ENCODE measurements around the gene BICD1.

The BICD1 gene

DNA sequence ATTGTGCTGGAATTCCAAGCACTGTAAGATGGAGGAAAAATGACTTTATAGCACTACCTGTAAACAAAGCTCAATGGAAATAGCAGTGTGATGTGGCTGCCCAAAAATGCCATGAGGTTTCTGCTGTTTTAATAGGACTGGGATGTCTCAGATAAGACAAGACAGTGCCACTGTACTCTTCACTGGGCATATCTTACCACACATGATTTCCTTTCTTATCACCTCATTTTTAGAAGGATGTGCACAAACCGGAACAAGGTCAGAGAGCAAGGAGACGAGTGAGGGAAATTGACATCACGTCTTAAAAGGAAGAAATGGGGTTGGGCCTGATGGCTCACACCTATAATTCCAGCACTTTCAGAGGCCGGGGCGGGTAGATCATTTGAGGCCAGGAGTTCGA lies 254.3 kb downstream of the BICD1 start:
- no peak for DNase-seq

DNA sequence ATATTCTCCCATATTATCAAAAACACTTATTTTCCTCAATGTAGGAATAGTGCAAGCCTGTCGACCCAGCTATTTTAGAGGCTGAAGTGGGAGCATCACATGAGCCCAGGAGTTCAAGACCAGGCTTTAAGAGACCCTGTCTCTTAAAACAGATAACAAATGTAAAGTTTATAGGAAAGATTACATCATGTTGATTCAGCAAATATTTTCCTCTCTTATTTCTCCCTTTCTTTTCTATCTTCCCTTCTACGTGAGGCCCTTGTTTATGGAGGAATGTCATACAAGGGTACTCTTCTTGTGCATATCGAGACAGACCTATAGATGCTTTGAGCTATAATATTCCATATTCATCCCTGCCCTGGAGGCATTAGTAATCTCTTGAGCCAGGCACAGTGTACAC lies 256.2 kb downstream of the BICD1 start:
- DNase-seq, result no peak

- DNase-seq, result no peak
These were observed 258.9 kb downstream of the BICD1 start for GRCh38 chr12:32365473-32366064.

GRCh38 chr12:32366714-32367113 lies 260.1 kb downstream of the BICD1 start:
- no peak for DNase-seq

GRCh38 chr12:32367381-32367780 lies 260.7 kb downstream of the BICD1 start:
- no peak for DNase-seq

DNA sequence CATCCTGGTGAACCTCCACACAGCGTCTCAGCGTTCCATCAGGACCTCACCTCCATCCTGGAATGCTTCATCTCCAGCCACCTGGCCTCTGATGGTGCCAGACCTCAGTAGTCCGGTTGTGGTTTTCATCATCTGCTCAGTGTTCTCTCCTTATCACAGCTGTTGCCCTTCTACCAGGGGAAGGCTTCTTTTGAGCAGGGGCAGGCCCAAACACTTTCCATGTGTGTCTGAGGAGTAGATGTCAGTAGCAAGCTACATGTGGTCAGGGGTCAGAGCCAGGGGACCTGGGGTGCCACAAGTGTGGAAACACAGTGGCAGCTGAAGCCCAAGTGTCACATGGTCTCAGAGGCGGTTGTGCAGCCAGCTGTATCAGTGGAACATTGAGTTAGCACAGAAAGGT lies 262.6 kb downstream of the BICD1 start:
- DNase-seq, result no peak

DNA sequence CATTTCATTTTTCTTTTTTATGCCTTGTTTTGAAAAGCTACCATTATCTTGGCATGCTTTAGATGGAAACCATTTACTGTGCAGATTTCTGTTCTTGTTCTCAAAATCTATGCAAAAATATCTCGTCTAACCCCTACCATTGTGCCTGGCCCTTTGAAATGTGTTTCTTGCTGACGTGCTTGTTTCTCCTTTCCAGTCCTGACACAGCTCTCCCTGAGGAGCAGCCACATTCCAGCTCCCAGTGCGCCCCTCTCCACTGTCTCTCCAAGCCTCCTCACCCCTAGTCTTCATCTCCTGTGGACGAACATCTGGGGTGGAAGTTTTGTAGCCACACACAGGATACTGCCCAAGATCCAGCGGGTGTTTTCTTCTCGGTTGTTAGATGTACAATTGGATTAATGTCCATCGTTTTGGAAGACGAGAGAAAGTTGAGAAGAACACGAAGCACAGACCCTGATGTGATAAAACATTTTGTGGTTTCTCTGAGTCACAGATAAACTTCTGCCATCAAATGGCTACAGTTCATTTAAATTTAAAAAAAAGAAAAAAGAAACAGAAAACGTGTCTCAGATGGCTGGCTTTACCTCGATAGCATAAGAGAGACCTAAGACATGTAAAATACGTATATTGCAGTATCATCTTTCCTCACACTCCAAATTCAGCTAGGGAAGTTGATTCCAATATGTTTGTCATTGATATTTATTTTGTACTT lies 270.9 kb downstream of the BICD1 start:
- DNase-seq, result no peak

GRCh38 chr12:32379213-32379612 lies 272.6 kb downstream of the BICD1 start:
- DNase-seq, result no peak

GRCh38 chr12:32379667-32380066 lies 273.0 kb downstream of the BICD1 start:
- DNase-seq, result no peak

DNA sequence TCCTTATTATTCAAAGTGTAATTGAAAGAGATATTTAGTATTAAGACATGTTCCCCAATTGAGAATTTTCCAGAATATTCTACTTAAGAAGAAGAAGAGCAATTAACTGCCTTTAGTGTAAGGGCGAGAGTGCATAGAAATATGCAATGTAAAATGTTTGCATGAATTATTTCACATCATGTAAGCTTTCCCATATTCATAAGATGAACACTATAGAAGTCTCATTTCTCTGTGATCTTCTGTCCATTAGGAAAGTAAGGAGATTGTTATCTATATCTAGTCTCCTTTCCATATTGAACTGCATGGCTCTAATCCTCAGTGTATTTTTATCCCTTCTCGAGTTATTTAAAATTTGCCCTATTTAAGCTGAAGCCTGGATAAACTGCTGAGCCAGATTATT lies 275.6 kb downstream of the BICD1 start:
- DNase-seq, result no peak

DNA sequence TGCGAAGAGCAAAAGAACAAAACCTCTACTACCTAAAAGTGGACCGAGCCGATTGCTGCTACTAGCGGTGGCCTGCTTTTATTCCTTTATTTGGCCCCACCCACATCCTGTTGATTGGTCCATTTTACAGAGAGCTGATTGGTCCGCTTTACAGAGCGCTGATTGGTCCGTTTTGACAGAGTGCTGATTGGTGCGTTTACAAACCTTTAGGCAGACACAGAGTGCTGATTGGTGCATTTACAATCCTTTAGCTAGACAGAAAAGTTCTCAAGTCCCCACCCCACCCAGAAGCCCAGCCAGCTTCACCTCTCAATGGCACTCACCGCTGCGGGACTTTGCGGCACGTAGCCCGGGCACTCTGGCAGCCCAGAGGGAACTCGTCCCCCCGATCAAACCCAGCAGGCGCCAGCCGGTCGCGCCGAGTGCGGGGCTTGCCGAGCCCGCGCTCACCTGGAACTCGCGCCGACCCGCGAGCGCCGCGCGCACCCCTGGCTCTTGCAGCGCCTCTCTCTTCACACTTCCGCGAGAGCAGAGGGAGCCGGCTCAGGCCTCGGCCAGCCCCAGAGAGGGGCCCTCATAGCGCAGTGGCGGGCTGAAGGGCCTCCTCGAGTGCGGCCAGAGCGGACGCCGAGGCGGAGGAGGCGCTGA lies 284.0 kb downstream of the BICD1 start:
- no peak for DNase-seq

- no peak for DNase-seq
These were observed 288.4 kb downstream of the BICD1 start for GRCh38 chr12:32395026-32395425.

- no peak for DNase-seq
These were observed 291.0 kb downstream of the BICD1 start for GRCh38 chr12:32397696-32398095.

DNA sequence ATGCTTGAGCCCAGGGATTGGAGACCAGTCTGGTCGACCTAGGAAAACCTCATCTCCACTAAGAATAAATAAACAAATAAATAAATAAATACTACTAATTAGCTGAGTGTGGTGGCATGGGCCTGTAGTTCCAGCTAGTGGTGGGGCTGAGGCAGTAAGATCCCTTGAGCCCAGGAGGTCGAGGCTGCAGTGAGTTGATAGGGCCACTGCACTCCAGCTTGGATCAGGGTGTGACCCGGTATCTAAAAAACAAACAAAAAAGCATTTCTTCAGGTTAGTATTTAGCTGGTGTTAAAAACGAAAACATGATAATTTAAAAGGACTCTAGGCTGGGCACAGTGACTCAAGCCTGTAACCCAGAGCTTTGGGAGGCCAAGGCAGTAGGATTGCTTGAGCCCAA lies 291.5 kb downstream of the BICD1 start:
- no peak for DNase-seq

GRCh38 chr12:32398816-32399369 lies 292.2 kb downstream of the BICD1 start:
- DNase-seq, result no peak

- no peak for DNase-seq
These were observed 292.9 kb downstream of the BICD1 start, which contains the start of gene FGD4 for GRCh38 chr12:32399370-32400113. Gene FGD4 (plus strand): TSS chr12:32399558.

- no peak for DNase-seq
These were observed 293.5 kb downstream of the BICD1 start for GRCh38 chr12:32400114-32400672.

GRCh38 chr12:32400866-32401265 lies 294.2 kb downstream of the BICD1 start:
- DNase-seq, result no peak

DNA sequence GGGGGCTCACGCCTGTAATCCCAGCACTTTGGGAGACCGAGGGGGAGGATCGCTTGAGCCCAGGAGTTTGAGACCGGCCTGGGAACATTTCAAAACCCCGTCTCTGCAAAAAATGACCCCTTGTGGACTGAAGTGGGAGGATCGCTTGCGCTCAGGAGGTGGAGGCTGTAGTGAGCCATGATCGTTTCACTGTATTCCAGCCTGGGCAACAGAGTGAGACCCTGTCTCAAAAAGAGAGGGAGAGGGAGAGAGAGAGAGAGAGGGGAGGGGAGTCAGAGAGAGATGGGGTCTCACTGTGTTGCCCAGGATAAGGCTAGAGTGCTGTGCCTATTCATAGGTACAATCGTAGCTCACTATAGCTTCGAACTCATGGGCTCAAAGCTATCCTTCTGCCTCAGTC lies 295.5 kb downstream of the BICD1 start:
- no peak for DNase-seq

DNA sequence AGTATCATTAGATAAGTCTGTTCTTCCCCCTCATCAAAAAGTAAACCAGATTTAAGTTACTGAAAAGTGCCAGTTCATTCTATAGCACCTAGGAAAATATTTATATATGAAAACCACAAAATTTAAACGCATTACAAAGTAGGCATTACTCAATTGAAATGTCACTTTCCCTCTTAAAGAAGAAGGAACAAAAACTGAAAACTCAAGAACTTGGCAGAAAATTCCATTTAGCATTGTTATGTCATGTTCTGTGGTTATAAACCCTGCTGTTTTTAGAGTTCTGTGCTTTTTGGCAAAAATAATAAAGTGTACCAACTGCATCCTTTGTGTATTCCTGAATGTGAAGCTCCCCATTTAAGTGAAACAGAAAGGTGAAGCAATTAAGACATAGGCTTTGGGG lies 296.3 kb downstream of the BICD1 start:
- DNase-seq, result no peak

GRCh38 chr12:32407795-32408194 lies 301.1 kb downstream of the BICD1 start:
- DNase-seq, result no peak

DNA sequence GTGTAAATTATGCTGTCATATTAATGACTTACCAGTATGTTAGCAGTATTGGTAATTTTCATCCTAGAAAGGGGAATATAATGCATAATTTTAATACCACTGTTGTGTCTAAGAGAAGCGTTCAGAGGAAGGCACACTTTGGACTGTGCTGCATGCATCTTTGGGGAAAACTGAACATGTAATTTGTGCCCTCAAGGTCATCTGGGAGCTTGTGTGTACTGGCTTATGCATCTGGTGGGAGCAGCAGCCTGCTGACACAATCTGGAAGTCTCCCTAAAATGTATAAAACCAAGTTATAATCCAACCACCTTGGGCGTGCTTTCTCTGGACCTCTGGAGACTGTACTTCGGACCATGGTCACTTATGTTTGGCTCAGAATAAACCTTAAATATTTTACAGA lies 306.8 kb downstream of the BICD1 start:
- no peak for DNase-seq

DNA sequence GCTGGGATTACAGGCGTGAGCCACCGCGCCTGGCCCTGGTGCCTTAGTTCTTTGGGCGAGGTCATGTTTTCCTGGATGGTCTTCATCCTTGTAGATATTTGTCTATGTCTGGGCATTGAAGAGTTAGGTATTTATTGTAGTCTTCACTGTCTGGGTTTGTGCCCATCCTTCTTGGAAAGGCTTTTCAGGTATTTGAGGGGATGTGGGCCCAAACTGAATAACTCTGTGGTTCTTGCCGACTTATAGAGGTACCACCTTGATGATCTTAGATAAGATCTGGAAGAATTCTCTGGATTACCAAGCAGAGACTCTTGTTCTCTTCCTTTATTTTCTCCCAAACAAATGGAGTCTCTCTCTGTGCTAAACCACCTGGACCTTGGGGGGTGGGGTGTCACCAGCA lies 311.6 kb downstream of the BICD1 start:
- no peak for DNase-seq

Measured in activated gamma-delta T cell (primary cell).